DLD1 (cell line): ENCODE data around the gene SRPK3.

Experiments
- in situ Hi-C: cut with HindIII; loops from 2 replicates; pipeline ENCODE4 v1.10.0; 2017; ENCODE audit warnings: low sequenced_read_pairs

The SRPK3 gene

DNA sequence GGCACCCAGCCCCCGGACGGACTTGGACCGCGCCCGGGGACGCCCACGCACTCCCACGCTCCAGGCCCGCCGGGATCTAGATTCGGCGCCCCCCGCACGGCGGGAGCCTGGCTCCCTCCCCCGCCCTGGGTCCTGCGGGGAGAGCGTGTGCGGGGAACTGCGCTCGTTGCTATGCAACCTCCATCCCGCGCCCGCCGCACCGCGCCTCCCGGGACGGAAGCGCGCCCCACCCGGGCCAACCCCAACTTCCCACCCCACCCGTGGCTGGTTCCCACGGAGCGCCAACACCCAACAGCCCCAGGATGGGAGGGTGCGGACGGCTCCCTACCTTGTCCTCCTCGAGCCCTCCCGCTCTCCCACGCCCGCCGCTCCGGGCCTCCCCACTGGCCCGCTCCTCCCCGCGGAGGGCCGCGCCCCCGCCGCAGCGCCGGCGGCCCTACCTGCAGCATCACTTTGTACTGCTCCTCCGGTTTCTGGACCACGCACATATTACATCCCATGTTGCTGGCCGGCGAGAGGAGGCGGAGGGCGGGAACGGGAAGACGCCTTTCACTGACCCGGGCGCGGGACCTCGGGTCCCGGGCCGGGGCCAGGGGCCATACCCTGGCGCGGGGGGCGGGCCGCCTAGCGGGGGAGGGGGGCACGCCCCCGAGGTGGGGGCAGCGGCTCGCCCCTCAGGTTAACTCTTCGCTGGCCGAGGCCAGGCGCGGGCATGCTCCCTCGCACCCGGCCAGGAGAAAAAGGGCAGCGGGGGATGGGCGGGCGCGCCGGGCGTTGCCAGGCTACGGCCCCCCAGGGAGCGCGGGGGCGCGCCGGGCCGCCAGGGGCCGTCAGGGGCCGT lies 49.2 kb downstream of the SRPK3 start, which contains the start of gene PDZD4:
TSS of gene PDZD4 (minus strand) at position 746 of the 841 bp plus-strand sequence. CDS start at position 500, 246 bp downstream.
- in situ Hi-C loops = no loop called here

GRCh38 chrX:153830640-153831428 lies 50.0 kb downstream of the SRPK3 start:
- in situ Hi-C loops = no loop called here

GRCh38 chrX:153831429-153832150 lies 50.7 kb downstream of the SRPK3 start:
- in situ Hi-C loops = no loop called here

GRCh38 chrX:153832728-153833127 lies 51.9 kb downstream of the SRPK3 start:
- in situ Hi-C loops = no loop called here
